ENCODE data around the gene CA14. TPM values are rescaled to one million over a fixed set of nuclear protein-coding genes. Genes with fewer than 3 reads are reported as not detected.

CA14 gene
- total RNA-seq, 1 donor from 2014 or later, result not detected

GRCh38 chr1:150237746-150238145 lies 19.8 kb upstream of the CA14 start:
- Histone ChIP-seq H3K4me1 (peaks cover 0 to 10% of the 10 kb centered on the region in 2 donors), H3K9me3 (no peaks in the 10 kb centered on the region), H3K36me3 (no peaks in the 10 kb centered on the region), H3K27ac (no peak overlapping the region), H3K4me3 (no peak overlapping the region), H3K27me3 (no peaks in the 10 kb centered on the region)
- TF ChIP-seq CTCF (IDR thresholded peaks at IDR 0.05), result no peak
- intact Hi-C loops (cut with DNase I), result loop anchor here (2.0 kb wide), 1 partner anchor 31 kb away; the partner anchor contains the start of gene APH1A
- DNase-seq (ENCODE audit: low spot score in 2 of 2), result peak in 1 of 2 donors; percentile 58

- H3K36me3 ChIP-seq, result no peaks in the 10 kb centered on the region
- no peaks in the 10 kb centered on the region for H3K9me3 ChIP-seq
- no peak overlapping the region for H3K4me3 ChIP-seq
- H3K27me3 ChIP-seq, result no peaks in the 10 kb centered on the region
- H3K27ac ChIP-seq, result no peak overlapping the region
- DNase-seq (ENCODE audit: low spot score in 2 of 2), result peak in 1 of 2 donors; percentile 39
- intact Hi-C loops (cut with DNase I), result no loop called here
- no peak for TF ChIP-seq CTCF (IDR thresholded peaks at IDR 0.05)
- no peaks in the 10 kb centered on the region for H3K4me1 ChIP-seq
Measured at GRCh38 chr1:150243003-150243402, 14.6 kb upstream of the CA14 start.

GRCh38 chr1:150249936-150250335 lies 7.6 kb upstream of the CA14 start:
- no peak overlapping the region for H3K27ac ChIP-seq
- peak in 1 of 2 donors; percentile 8 for DNase-seq (ENCODE audit: low spot score in 2 of 2)
- no peak for TF ChIP-seq CTCF (IDR thresholded peaks at IDR 0.05)
- intact Hi-C loops (cut with DNase I), result no loop called here
- no peak overlapping the region for H3K4me3 ChIP-seq
- no peaks in the 10 kb centered on the region for H3K36me3 ChIP-seq
- H3K9me3 ChIP-seq, result no peaks in the 10 kb centered on the region
- H3K27me3 ChIP-seq, result no peaks in the 10 kb centered on the region
- H3K4me1 ChIP-seq, result no peaks in the 10 kb centered on the region

- Histone ChIP-seq H3K9me3 (no peaks in the 10 kb centered on the region), H3K27ac (peak overlapping the region in 1 of 2 donors; percentile 38), H3K4me3 (peak overlapping the region in 1 of 2 donors; percentile 57), H3K36me3 (no peaks in the 10 kb centered on the region), H3K4me1 (peaks cover 0 to 9% of the 10 kb centered on the region in 2 donors), H3K27me3 (no peaks in the 10 kb centered on the region)
- TF ChIP-seq CTCF (IDR thresholded peaks at IDR 0.05), result no peak
- no peak for DNase-seq (ENCODE audit: low spot score in 2 of 2)
- intact Hi-C loops (cut with DNase I), result loop anchor here (1.0 kb wide), 2 partner anchors 12 to 25 kb away; no protein-coding TSS in a partner anchor
Measured at GRCh38 chr1:150256198-150256553, 1.4 kb upstream of the CA14 start.

- Histone ChIP-seq H3K9me3 (no peaks in the 10 kb centered on the region), H3K27ac (no peak overlapping the region), H3K27me3 (no peaks in the 10 kb centered on the region), H3K4me1 (peaks cover 0 to 9% of the 10 kb centered on the region in 2 donors), H3K36me3 (no peaks in the 10 kb centered on the region), H3K4me3 (peak overlapping the region in 1 of 2 donors; percentile 57)
- DNase-seq (ENCODE audit: low spot score in 2 of 2), result no peak
- no peak for TF ChIP-seq CTCF (IDR thresholded peaks at IDR 0.05)
- intact Hi-C loops (cut with DNase I), result loop anchor here (1.0 kb wide), 2 partner anchors 12 to 25 kb away; no protein-coding TSS in a partner anchor
Measured at GRCh38 chr1:150256554-150257341, 826 bp upstream of the CA14 start.
